ENCODE results near the gene RACGAP1. TPM values are rescaled to one million over a fixed set of nuclear protein-coding genes. Genes with fewer than 3 reads are reported as not detected.
A peak's percentile ranks its signal among the peaks of the same experiment; 100 is the strongest.

The RACGAP1 gene
- total RNA-seq, 3 donors from 2014 or later (not counting 1 experiment from before 2014, with no cell fraction given) = 6.1 to 11.6 (median 8.7) TPM

DNA sequence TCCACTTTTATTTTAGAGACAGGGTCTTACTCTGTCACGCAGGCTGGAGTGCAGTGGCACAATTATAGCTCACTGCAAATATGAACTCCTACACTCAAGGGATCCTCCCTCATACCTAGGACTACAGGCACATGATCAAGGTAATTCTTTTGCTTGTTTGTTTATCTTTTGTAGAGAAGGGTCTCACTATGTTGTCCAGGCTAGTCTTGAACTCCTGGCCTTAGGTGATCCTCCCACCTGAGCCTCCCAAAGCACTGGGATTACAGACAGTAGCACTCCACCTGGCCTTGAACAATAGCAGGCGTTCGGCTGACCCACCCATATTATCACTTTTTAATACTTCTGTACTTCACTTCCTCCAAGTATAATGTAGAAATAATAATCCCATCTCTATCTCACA lies 1.4 kb upstream of the RACGAP1 start:
- H3K4me3 Mint-ChIP-seq = no peak overlapping the region

DNA sequence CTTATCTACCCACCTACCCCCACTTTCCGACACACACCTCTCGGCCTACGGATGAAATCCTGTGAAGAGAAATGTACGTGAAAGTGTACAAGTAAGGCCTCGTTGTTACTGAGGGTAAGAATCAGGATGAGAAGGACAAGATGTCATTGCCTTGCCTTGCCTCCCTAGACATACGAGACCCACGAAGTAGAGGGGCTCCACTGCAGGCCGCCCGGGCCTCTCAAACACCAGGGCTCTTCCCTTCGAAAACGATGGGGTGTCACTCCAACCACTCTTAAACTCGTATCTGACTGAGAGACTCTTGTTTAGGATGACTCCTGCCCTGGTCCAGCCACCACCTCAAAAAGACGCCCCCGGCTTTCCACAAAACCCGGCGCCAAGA lies 498 bp downstream of the RACGAP1 start:
- 0% methylated on average over 13 of the region's 16 CpGs for WGBS (ENCODE audit: insufficient coverage)
- Histone ChIP-seq H3K4me3 (ENCODE audit: low read length) (peak overlapping the region; percentile 57), H3K36me3 (ENCODE audit: control insufficient read depth, insufficient read depth, low read length) (no peaks in the 10 kb centered on the region), H3K9me3 (ENCODE audit: control insufficient read depth, insufficient read depth, low read length) (no peaks in the 10 kb centered on the region), H3K27ac (ENCODE audit: low read length) (peak overlapping the region; percentile 34), H3K27me3 (ENCODE audit: control insufficient read depth, insufficient read depth, low read length) (no peaks in the 10 kb centered on the region), H3K4me1 (ENCODE audit: control insufficient read depth, insufficient read depth, low read length) (peaks cover 7% of the 10 kb centered on the region)
- H3K27ac Mint-ChIP-seq = peak overlapping the region; percentile 86 to 91
- peaks cover 5% of the 10 kb centered on the region for H3K36me3 Mint-ChIP-seq
- H3K27me3 Mint-ChIP-seq (ENCODE audit: low read depth in 2 of 2) = no peaks in the 10 kb centered on the region
- H3K9me3 Mint-ChIP-seq = peaks cover 0 to 2% of the 10 kb centered on the region in 2 donors
- intact Hi-C loops (cut with micrococcal nuclease) = loop anchor here (1.0 kb wide), 1 partner anchor 87 kb away; no protein-coding TSS in a partner anchor
- ATAC-seq (peak; percentile 2 to 26 (median 4)), DNase-seq (peak in 1 of 2 donors; percentile 30)
- TF ChIP-seq, protein P1, sequence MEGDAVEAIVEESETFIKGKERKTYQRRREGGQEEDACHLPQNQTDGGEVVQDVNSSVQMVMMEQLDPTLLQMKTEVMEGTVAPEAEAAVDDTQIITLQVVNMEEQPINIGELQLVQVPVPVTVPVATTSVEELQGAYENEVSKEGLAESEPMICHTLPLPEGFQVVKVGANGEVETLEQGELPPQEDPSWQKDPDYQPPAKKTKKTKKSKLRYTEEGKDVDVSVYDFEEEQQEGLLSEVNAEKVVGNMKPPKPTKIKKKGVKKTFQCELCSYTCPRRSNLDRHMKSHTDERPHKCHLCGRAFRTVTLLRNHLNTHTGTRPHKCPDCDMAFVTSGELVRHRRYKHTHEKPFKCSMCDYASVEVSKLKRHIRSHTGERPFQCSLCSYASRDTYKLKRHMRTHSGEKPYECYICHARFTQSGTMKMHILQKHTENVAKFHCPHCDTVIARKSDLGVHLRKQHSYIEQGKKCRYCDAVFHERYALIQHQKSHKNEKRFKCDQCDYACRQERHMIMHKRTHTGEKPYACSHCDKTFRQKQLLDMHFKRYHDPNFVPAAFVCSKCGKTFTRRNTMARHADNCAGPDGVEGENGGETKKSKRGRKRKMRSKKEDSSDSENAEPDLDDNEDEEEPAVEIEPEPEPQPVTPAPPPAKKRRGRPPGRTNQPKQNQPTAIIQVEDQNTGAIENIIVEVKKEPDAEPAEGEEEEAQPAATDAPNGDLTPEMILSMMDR (IDR thresholded peaks at IDR 0.05) = no peak
- H3K4me1 Mint-ChIP-seq = peaks cover 11 to 19% of the 10 kb centered on the region in 2 donors
- H3K4me3 Mint-ChIP-seq = peak overlapping the region; percentile 97

More for the DNA sequence above, 1.4 kb upstream of the RACGAP1 start:
- Histone ChIP-seq H3K27ac (ENCODE audit: low read length) (no peak overlapping the region), H3K27me3 (ENCODE audit: control insufficient read depth, insufficient read depth, low read length) (no peaks in the 10 kb centered on the region), H3K36me3 (ENCODE audit: control insufficient read depth, insufficient read depth, low read length) (no peaks in the 10 kb centered on the region), H3K4me1 (ENCODE audit: control insufficient read depth, insufficient read depth, low read length) (peaks cover 7% of the 10 kb centered on the region), H3K4me3 (ENCODE audit: low read length) (no peak overlapping the region), H3K9me3 (ENCODE audit: control insufficient read depth, insufficient read depth, low read length) (no peaks in the 10 kb centered on the region)
- peaks cover 3 to 4% of the 10 kb centered on the region in 2 donors for H3K27me3 Mint-ChIP-seq (ENCODE audit: low read depth in 2 of 2)
- H3K36me3 Mint-ChIP-seq = peaks cover 5% of the 10 kb centered on the region
- WGBS (ENCODE audit: insufficient coverage) = 97% methylated on average over 3 of the region's 3 CpGs
- peaks cover 11 to 19% of the 10 kb centered on the region in 2 donors for H3K4me1 Mint-ChIP-seq
- peak overlapping the region in 1 of 2 donors; percentile 86 for H3K27ac Mint-ChIP-seq
- H3K9me3 Mint-ChIP-seq = peaks cover 0 to 2% of the 10 kb centered on the region in 2 donors
- DNase-seq (no peak), ATAC-seq (no peak)
- TF ChIP-seq, protein P1 (IDR thresholded peaks at IDR 0.05) = no peak
- intact Hi-C loops (cut with micrococcal nuclease) = no loop called here

DNA sequence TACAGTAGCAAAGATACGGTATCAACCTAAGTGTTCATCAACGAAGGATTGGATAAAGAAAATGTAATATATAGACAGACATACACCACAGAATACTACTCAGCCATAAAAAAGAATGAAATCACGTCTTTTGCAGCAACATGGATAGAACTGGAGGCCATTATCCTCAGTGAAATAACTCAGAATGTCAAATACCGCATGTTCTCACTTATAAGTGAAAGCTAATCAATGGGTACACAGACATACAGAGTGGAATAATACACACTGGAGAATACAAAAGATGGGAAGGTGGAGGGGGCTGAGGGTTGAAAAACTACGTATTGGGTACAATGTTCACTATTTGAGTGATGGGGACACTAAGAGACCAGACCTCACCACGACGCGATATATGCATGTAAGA lies 1.1 kb downstream of the RACGAP1 start:
- peaks cover 0 to 2% of the 10 kb centered on the region in 2 donors for H3K9me3 Mint-ChIP-seq
- peak overlapping the region; percentile 86 to 91 for H3K27ac Mint-ChIP-seq
- Histone ChIP-seq H3K36me3 (ENCODE audit: control insufficient read depth, insufficient read depth, low read length) (no peaks in the 10 kb centered on the region), H3K27me3 (ENCODE audit: control insufficient read depth, insufficient read depth, low read length) (no peaks in the 10 kb centered on the region), H3K27ac (ENCODE audit: low read length) (no peak overlapping the region), H3K4me3 (ENCODE audit: low read length) (no peak overlapping the region), H3K4me1 (ENCODE audit: control insufficient read depth, insufficient read depth, low read length) (peaks cover 7% of the 10 kb centered on the region), H3K9me3 (ENCODE audit: control insufficient read depth, insufficient read depth, low read length) (no peaks in the 10 kb centered on the region)
- DNase-seq = no peak
- H3K36me3 Mint-ChIP-seq = peaks cover 5% of the 10 kb centered on the region
- no peaks in the 10 kb centered on the region for H3K27me3 Mint-ChIP-seq (ENCODE audit: low read depth in 2 of 2)
- H3K4me3 Mint-ChIP-seq = peak overlapping the region; percentile 97
- 88% methylated on average over 1 of the region's 8 CpGs for WGBS (ENCODE audit: insufficient coverage)
- intact Hi-C loops (cut with micrococcal nuclease) = no loop called here
- ATAC-seq = no peak
- TF ChIP-seq, protein P1 (IDR thresholded peaks at IDR 0.05) = no peak
- H3K4me1 Mint-ChIP-seq = peaks cover 11 to 20% of the 10 kb centered on the region in 2 donors

DNA sequence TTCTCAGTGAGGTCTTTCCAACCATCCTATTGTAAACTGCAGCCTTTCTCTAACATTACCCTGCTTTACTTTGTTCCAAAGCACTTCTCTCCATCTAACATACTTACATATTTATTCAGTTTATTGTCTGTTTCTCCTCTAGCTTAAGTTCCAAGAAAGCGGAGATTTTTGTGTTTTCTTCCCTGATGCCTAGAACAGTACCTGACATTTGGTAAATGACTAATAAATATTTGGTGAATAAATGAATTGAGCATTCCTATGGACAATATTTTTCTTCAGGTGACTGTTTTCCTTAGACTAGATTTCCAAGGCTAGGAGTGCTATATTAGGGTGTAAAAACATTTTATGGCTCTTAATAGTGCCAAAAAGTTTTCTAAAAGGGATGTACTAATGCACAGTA lies 2.4 kb downstream of the RACGAP1 start:
- no peak overlapping the region for H3K4me3 Mint-ChIP-seq
- TF ChIP-seq, protein P1 (IDR thresholded peaks at IDR 0.05) = no peak
- H3K27ac ChIP-seq (ENCODE audit: low read length) = no peak overlapping the region
- H3K27me3 Mint-ChIP-seq (ENCODE audit: low read depth in 2 of 2) = no peaks in the 10 kb centered on the region
- H3K9me3 ChIP-seq (ENCODE audit: control insufficient read depth, insufficient read depth, low read length) = no peaks in the 10 kb centered on the region
- no peaks in the 10 kb centered on the region for H3K36me3 ChIP-seq (ENCODE audit: control insufficient read depth, insufficient read depth, low read length)
- WGBS (ENCODE audit: insufficient coverage) = no CpG with 5 or more reads among the region's 1 CpG
- H3K27ac Mint-ChIP-seq = no peak overlapping the region
- peaks cover 0 to 2% of the 10 kb centered on the region in 2 donors for H3K9me3 Mint-ChIP-seq
- no peaks in the 10 kb centered on the region for H3K27me3 ChIP-seq (ENCODE audit: control insufficient read depth, insufficient read depth, low read length)
- ATAC-seq (no peak), DNase-seq (no peak)
- peaks cover 7% of the 10 kb centered on the region for H3K4me1 ChIP-seq (ENCODE audit: control insufficient read depth, insufficient read depth, low read length)
- H3K4me1 Mint-ChIP-seq = peaks cover 11 to 24% of the 10 kb centered on the region in 2 donors
- H3K4me3 ChIP-seq (ENCODE audit: low read length) = no peak overlapping the region
- intact Hi-C loops (cut with micrococcal nuclease) = no loop called here
- peaks cover 5% of the 10 kb centered on the region for H3K36me3 Mint-ChIP-seq

Data from natural killer cell (primary cell).